Neutrophil (primary cell): ENCODE results near the gene ZNF148.

Source experiments
- H3K27ac ChIP-seq: fragments of 200-600 bp; sonication (generic); 2 replicates; pipeline ENCODE4 v1.5.1; 2016; ENCODE audit warnings: mild to moderate bottlenecking, moderate library complexity
- H3K27me3 ChIP-seq: fragments of 200-600 bp; sonication (generic); 2 replicates; pipeline ENCODE4 v1.6.0; 2016; ENCODE audit warnings: mild to moderate bottlenecking
- H3K36me3 ChIP-seq: fragments of 200-600 bp; sonication (generic); 2 replicates; pipeline ENCODE4 v1.5.1; 2017
- H3K4me1 ChIP-seq, 2 experiments: fragments of 200-600 bp in 1 of 2; sonication (generic) in 1 of 2; 1 replicate in 1 of 2; 2 replicates in 1 of 2; pipeline versions ENCODE4 v1.5.1 to v1.6.1; 2013 to 2016; ENCODE audit warnings: low read depth in 1 of 2, low read length in 1 of 2, mild to moderate bottlenecking in 1 of 2, moderate library complexity in 1 of 2; ENCODE audit not compliant: control insufficient read depth in 1 of 2, insufficient read depth in 1 of 2
- H3K4me3 ChIP-seq, 2 experiments: fragments of 200-600 bp in 1 of 2; sonication (generic) in 1 of 2; 1 replicate in 1 of 2; 2 replicates in 1 of 2; pipeline ENCODE4 v1.5.1; 2013 to 2016; ENCODE audit warnings: low read depth in 1 of 2, low read length in 1 of 2, mild to moderate bottlenecking in 1 of 2, moderate library complexity in 1 of 2
- H3K9me3 ChIP-seq: fragments of 200-600 bp; sonication (generic); 2 replicates; pipeline ENCODE4 v1.5.1; 2016
- TF ChIP-seq, protein P1 (sequence below): fragments of 200-600 bp; sonication (generic); IDR thresholded peaks from 2 replicates; pipeline ENCODE4 v1.5.1; 2016; ENCODE audit warnings: antibody characterized with exemption

Gene ZNF148

DNA sequence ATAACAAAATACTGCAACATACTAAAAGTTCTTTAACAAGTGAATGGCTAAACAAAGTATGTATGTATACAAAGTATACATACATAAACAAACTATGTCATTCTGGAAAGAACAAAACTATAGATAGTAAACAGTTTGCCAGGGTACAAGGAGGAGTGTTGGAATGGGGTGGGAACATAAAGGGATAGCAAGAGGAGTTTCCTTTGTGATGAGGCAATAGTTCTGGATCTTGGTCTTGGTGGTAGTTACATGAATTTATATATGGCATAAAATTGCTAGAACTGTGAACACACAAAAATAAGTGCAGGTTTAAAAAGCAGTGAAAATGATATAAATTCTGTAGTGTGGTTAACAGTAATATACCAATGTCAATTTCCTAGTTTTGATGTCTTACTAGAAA, 22.0 kb downstream of the ZNF148 start:
- Histone ChIP-seq H3K9me3 (no peaks in the 10 kb centered on the region), H3K4me3 (no peak overlapping the region), H3K27me3 (no peaks in the 10 kb centered on the region), H3K36me3 (no peaks in the 10 kb centered on the region), H3K4me1 (peaks cover 14 to 21% of the 10 kb centered on the region in 2 experiments), H3K27ac (no peak overlapping the region)
- TF ChIP-seq, protein P1, sequence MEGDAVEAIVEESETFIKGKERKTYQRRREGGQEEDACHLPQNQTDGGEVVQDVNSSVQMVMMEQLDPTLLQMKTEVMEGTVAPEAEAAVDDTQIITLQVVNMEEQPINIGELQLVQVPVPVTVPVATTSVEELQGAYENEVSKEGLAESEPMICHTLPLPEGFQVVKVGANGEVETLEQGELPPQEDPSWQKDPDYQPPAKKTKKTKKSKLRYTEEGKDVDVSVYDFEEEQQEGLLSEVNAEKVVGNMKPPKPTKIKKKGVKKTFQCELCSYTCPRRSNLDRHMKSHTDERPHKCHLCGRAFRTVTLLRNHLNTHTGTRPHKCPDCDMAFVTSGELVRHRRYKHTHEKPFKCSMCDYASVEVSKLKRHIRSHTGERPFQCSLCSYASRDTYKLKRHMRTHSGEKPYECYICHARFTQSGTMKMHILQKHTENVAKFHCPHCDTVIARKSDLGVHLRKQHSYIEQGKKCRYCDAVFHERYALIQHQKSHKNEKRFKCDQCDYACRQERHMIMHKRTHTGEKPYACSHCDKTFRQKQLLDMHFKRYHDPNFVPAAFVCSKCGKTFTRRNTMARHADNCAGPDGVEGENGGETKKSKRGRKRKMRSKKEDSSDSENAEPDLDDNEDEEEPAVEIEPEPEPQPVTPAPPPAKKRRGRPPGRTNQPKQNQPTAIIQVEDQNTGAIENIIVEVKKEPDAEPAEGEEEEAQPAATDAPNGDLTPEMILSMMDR, result no peak

DNA sequence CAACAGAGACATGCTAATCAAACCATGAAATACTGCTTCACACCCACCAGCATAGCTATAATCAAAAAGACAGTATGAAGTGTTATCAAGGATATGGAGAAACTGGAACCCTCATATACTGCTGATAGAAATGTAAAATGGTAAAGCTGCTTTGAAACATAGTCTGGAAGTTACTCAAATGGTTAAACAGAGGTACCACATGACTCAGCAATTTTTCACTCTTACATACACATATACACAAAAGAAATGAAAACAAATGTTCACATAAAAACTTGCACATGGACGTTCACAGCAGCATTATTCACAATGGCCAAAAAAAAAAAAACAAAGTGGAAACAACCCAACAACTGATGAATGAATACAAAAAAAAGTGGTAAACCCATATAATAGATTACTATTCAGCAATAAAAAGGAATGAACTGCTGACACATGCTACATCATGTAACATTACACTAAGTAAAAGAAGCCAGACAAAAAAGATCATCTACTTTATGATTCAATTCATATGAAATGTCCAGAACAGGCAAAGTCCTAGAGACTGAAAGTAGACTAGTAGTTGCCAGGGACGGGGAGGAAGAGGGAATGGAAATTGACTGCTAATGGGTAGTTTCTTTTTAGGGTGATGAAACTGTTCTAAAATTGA, 23.2 kb downstream of the ZNF148 start:
- Histone ChIP-seq H3K4me1 (peaks cover 8 to 11% of the 10 kb centered on the region in 2 experiments), H3K4me3 (no peak overlapping the region), H3K27me3 (no peaks in the 10 kb centered on the region), H3K9me3 (no peaks in the 10 kb centered on the region), H3K27ac (no peak overlapping the region), H3K36me3 (no peaks in the 10 kb centered on the region)
- TF ChIP-seq, protein P1, result no peak

DNA sequence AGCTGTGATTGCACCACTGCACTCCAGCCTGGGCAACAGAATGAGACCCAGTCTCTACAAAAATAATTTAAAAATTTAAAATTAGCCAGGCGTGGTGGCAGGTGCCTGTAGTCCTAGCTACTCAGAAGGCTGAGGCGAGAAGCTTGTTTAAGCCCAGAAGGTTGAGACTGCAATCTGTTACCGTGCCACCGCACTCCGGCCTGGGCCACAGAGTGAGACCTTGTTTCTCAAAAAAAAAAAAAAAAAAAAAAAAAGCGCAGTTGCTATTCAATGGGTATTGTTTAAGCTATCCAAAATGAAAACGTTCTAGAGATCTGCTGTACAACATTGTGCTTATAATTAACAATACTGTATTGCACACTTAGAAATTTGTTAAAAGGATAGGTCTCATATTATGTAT, 24.0 kb downstream of the ZNF148 start:
- Histone ChIP-seq H3K27ac (no peak overlapping the region), H3K27me3 (no peaks in the 10 kb centered on the region), H3K4me1 (peaks cover 0 to 4% of the 10 kb centered on the region in 2 experiments), H3K36me3 (no peaks in the 10 kb centered on the region), H3K9me3 (no peaks in the 10 kb centered on the region), H3K4me3 (no peak overlapping the region)
- TF ChIP-seq, protein P1, result no peak

DNA sequence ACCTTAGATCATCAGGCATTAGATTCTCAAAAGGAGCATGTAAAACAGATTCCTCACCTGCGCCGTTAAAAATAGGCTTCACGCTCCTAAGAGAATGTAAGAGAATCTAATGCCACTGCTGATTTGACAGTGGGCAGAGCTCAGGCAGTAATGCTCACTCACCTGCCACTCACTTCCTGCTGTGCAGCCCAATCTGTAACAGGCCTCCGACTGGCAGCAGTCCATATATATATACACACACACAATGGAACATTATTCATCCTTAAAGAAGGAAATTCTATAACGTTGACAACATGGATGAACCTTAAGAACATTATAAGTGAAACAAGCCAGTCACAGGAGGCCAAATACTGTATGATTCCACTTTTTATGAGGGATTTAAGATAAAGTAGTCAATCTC, 24.5 kb downstream of the ZNF148 start:
- Histone ChIP-seq H3K27ac (no peak overlapping the region), H3K4me3 (no peak overlapping the region), H3K36me3 (no peaks in the 10 kb centered on the region), H3K4me1 (peaks cover 0 to 3% of the 10 kb centered on the region in 2 experiments), H3K9me3 (no peaks in the 10 kb centered on the region), H3K27me3 (no peaks in the 10 kb centered on the region)
- TF ChIP-seq, protein P1, result no peak

DNA sequence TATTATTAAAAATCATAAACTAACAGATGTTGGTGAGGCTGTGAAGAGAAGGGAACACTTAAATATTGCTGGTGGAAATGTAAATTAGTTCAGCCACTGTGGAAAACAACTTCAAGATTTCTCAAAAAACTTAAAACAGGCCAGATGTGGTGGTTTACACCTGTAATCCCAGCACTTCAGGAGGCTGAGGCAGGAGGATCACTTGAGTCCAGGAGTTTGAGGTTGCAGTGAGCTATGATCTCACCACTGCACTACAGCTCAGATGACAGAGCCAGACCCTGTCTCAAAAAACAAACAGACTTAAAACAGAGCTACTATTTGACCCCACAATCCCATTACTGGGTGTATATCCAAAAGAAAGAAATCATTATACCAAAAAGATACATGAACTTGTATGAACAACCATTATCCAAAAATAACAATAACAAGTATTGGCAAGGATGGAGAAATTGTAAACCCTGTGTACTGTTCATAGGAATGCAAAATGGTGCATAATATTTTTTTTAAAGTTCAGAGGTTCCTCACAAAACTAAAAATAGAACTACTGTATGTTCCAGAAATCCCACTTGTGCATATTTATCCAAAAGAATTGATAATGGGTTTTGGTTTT, 25.5 kb downstream of the ZNF148 start:
- TF ChIP-seq, protein P1, result no peak
- Histone ChIP-seq H3K4me1 (peaks cover 0 to 3% of the 10 kb centered on the region in 2 experiments), H3K27me3 (no peaks in the 10 kb centered on the region), H3K27ac (peak overlapping the region; percentile 25), H3K9me3 (no peaks in the 10 kb centered on the region), H3K4me3 (no peak overlapping the region), H3K36me3 (no peaks in the 10 kb centered on the region)
